Measurements from ENCODE around the gene PADI1.

The PADI1 gene

DNA sequence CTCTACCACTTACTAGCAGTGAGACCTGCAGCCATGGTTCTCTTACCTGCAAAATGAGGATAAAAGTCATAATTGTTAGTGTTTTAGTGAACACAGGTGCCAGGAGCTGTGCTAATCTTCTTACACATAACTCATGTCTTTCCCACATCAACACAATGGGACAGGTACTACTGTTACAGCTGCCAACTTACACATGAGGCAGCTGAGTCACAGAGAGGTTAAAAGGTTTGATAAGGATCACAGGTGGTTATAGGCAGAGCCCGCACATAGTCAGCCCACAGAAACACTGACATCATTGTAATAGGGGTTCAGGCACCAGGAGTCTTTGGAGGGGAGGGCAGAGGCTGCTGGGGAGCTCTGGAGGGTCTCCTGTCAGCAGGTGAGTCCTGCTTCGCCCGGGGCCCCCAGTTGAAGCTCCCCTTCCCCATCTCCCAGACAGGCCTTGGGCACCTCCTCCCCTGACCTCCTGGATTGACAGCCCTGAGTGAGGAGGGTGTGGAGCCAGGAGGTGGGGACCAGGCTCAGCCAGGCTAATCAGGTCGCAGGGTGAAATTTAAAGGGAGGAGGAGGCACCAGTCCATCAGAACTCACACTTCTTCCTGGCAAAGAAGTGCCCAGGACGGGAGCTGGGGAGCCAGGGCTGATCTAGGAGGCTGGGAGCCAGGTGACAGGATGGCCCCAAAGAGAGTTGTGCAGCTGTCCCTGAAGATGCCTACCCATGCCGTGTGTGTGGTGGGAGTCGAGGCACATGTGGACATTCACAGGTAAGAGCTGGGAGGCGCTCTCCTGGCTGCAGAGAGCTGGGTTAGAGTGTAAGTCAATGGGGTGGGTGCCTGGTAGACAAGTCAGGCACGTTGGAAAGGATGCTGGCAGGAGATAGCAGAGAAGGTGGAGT is at the start of gene PADI1:
Gene PADI1, plus strand, starts transcription at position 583 of the 895 bp plus-strand sequence. Its CDS starts 90 bp downstream, at position 673.
- DNase-seq = no peak

- no peak for DNase-seq
Measured at GRCh38 chr1:17155257-17155920, 49.5 kb upstream of the PADI1 start.

GRCh38 chr1:17156108-17156507 is 48.8 kb upstream of the PADI1 start:
- DNase-seq = no peak

- no peak for DNase-seq
Measured at GRCh38 chr1:17158961-17159360, 46.0 kb upstream of the PADI1 start.

- no peak for DNase-seq
Measured at GRCh38 chr1:17161137-17161740, 43.7 kb upstream of the PADI1 start.

DNA sequence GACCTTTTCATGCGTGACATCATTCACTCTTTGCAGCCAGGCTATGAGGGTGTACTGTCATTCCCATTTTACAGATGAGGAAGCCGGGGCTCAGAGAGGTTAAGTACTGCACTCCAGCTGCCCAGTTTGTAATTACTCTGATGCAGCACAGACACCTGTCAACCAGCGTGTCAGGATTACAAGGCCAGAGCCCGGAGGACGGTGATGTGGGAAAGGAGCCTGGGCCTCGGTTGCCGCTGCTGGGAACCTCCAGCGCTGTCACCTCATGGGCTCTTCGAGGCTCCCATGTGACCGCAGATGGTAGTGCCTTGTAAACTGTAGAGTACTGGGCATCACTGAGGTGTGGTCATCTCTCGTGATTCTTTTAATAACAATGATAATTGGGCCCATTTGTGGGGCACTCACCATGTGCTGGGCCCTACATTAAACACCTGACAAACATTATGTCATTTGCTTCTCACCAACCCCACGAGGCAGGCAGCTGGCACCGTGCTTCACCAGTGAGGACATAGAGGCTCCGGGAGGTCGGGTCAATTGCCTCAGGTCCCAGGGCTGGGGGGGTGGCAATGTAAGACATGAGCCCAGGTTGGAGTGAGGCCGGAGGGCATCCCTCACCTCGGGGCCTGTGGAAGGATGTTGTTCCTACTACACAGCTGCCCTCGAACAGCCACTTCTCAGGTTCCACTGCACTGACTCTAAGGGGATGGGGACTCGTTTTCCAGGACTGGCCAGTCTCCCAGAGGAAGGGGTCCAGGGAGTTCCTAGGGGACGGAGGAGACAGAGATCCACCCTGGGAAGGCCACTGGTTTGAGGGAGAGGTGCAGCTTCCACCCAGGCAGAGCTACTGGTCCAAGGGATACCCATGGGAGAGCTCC is 42.8 kb upstream of the PADI1 start:
- no peak for DNase-seq

DNA sequence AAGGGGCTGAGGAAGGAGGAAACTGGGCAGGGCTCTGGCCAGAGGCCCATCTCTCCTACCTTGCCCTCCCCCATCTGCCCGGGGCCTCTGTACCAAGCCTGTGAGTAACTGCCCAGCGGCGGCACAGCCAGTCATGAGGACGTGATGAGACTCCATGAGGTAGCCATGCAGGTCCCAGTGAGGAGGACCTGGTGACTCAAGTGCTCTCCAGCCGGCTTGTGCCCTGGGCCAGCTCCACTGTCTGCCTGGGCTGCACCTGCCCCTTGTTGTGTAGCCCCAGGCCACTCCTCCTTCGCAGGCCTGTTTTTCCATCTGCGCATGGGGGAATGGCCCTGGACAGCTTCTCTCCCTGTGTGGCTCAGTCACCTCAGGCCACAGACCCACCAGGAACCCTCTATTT is 42.0 kb upstream of the PADI1 start:
- DNase-seq = no peak

DNA sequence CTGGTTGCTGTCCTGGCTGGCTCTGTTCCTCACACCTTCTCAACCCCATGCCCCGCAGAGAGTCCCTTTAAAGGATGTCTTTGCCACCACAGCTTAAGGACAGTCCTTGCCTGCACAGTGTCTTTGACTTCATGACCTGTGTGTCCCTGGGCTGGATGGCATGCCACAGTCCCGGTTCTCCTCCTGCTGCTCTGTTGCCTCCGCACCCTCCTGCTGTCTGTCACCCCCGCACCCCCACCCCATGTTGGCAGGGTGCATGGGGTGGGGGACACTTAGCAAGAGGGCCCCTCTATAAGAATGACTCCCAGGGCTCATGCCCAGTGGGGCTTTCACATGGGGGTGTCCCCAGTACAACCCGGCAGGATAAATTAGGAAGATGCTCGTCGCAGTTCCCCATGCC is 41.6 kb upstream of the PADI1 start:
- DNase-seq = no peak

DNA sequence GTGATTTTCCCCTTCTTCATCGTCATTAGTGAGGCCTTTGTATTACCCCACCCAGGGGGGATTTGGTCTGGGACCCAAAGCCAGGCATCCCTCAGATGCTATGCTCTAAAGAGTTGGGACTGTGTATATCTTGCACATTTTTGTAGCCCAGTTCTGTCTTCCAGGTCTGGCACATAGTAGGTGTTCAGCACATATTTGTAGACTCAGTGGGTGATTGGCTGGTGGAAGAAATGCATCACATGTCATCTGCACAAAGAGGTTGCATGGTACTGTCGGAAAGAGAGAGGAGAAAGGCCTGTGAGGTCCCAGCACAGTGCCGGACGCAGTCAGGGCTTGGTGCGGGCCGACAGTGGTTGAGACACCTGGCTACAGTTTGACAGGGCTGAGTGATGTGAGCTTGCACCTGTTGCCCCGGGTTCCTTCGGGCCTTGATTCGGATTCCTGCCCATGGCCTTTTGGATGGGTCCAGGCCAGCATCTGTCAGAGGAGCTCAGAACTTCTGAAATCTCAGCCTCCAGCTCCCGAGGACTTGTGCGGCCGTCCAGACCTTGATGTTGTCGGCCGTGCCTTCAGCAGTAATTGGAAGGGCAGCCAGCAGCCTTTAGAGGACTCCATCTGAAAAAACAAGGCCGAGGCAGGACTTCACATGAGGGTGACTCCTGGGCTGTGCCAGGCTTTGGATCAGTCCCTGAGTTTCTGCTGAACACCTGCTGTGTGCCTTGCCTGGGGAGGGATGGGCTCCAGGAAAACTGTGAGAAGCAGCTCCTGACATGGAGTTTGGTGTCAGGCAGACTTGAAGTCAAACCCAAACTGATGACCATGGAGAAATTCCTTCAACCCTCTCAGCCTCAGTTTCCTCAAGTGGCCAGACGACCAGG is 40.9 kb upstream of the PADI1 start:
- DNase-seq = no peak

DNA sequence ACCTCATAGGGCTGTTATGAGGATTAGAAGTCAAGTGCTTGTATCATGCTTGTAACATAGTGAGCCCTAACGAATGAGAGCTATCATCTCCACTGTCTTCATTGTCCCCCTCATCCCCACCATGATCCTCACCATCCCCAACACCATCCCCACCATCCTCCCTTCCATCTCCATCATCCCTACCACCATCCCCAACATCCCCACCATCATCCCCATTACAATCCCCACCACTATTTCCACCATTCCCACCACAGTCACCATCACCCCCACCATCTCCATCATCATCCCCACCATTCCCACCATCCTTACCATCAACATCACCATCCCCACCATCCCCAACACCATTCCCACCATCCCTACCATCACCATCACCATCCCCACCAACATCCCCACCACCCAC is 39.1 kb upstream of the PADI1 start:
- DNase-seq = no peak

DNA sequence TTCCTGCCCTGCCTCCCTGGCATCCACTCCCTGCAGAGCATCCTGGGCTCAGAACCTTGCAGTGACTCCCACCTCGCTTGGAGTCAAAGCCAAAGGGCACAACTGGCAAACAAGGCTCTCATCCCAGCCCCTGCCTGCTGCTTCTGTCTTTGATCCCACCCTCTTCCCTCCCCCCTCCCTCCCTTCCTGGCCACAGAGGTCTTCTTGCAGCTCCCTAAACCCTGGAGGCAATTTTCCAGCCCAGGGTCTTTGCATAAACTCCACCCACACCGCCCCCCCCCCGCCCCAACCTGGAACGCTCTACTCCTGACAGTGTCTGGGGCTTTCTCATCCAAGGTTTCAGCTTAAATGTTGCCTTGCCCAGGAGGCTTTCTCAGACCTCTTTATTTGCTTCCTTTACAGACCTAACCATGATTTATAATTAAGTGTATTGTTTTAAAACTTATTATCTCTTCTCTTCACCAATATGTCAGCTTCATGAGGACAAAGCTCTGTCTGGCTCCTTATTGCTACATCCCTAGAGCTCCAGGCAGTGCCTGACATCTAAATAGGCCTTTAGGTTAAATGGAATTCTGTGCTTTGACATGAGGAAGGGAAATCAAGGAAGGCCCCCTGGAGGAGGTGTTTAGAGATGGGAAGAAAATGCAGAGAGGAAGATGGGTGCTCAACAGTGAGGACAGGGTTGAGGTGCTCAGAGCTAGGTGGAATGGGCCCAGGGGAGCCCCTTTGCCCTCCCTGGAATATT is 37.7 kb upstream of the PADI1 start:
- no peak for DNase-seq

DNA sequence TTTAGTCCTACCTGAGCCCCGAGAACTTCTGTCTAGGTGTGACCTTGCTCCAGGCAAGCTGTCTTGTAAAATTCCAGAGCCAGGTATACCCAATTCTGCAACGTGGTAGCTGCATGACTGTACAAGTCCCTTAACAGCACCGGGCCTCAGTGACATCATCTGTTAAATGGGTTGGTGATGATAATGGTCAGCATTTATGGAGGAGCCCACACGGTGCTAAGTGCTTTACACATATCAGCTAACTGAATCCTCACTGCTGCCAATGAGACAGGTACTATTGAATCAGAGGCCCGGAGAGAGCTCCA is 37.2 kb upstream of the PADI1 start:
- no peak for DNase-seq

- no peak for DNase-seq
Measured at GRCh38 chr1:17168091-17168876, 36.6 kb upstream of the PADI1 start.

- DNase-seq = no peak
Measured at GRCh38 chr1:17170571-17170970, 34.4 kb upstream of the PADI1 start.

DNA sequence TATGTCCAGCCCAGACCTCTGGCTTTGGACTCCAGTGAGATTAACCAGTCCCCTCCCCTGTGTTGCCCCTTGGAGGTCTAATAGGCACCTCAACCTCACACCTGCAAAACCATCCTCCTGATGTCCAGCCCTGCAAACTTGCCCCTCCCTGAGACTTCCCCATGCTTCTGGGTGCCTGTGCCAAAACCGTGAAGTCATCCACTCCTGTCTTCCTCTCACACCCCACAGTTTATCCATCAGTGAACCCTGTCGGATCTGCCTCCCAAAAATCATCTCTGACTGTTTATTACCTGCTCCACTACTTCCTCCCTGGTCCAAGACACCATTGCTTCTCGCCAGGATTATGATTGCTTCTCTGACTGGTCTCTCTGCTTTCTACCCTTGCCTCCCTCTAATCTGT is 31.7 kb upstream of the PADI1 start:
- no peak for DNase-seq

DNA sequence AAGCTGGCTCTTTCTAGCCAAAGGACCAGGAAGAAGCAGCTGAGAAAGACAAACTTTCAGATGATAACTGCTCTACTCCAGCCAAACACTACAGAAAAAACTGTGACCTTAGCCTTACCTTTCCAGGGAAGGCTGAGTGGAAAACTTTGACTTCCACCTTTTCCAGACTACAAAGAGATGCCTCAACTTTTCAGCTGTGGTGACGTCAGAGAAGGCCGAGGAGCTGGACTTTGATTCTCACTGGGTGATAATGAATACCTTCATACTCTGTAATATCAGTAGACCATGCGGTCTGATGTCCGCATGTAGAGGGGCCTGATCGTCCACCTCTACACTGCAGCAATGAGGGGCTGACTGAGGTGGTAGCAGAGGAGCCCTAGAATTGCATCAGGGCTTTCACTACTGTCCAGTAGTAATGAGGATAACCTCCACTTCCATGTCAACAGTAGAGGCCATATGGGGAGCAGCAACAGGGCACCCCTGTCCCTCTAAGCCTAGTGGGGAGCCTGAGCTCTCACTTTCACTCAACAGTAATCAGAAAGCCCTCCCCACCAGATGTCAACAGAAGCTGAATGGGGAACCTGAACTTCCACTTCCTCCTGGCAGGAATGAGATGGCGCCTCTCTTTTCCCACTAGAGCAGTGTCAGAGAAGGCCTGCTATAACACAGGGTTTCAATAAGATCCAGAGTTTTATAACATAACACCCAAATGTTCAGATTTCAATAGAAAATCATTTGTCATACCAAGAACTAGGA is 28.4 kb upstream of the PADI1 start:
- DNase-seq = no peak

DNA sequence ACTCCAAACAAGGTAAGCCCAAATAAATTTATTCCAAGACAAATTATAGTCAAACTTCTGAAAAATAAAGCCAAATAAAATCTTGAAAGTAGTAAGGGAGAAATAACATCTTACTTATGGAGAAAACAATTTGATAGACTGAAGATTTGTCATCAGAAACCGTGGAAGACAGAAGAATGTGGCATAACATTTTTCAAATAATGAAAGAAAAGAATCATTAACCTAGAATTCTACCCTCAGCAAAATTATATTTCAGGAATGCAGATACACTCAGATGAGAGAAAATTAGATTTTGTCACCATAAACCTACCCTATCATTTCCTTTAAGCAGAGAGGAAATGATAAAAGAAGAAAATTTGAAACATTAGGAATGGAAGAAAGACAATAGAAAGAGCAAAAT is 27.3 kb upstream of the PADI1 start:
- no peak for DNase-seq

DNA sequence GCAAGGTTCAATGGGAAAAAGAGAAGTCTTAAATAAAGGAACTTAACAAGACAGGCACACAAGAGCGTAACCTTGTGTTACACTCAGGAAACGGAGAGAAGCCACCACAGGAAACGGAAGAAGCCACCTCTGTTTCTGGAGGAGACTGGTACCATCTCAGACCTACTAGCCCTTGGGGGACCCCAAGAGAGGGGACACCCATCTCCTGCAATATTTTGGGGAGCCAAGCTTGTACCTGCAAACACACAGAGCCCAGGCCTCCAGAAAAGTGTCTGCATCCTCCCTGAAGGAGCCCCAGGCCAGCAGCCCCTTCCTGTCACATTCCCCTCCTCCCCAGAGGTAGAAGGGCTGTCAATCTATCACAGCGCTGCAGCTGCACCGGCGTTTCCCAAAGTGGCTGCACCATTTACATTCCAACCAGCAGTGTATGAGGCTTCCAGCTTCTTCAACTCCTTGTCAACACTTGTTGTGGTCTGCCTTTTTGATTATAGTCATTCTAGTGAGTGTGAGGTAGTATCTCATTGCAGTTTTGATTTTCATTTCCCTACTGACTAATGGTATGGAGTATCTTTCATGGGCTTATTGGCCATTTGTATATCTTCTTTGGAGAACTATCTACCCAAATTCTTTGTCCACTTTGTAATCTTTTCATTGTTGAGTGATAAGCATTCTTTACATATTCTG is 23.0 kb upstream of the PADI1 start:
- DNase-seq = no peak
